ENCODE measurements around the gene FANCI. TPM values are rescaled to one million over a fixed set of nuclear protein-coding genes. Genes with fewer than 3 reads are reported as not detected.
"Not testable (repeated sequence)": the region's sequence is repeated elsewhere in the genome, so short reads cannot be mapped to it uniquely, and the experiment has no call there.

The FANCI gene
- total and polyA plus RNA-seq, 10 donors = 4.4 to 19.4 (median 13.7) TPM

DNA sequence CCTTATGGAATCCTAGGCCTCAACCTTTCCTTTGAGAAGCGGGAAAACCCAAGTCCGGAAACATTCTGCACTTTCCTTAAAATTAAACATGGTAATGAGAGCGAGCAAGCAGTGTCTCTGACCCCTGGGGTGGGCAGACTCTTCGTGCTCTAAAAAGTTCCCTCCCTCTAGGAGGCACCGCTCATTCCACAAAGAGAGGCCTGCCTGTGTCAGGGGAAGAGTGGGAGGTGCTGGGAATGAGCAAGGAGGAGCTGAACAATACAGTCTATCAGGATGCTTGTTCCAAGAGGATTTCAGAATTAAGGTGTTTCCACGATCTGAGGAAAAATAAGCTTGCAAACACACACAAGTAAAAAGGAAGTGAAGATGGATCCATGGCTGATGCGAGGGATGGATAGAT, 16.4 kb upstream of the FANCI start:
- H3K27me3 ChIP-seq (replicated peaks in 1 of 7) = no peaks in the 10 kb centered on the region
- DNase-seq = no peak
- intact Hi-C loops (cut with DNase I; ENCODE audit: low total_unique reads) = no loop called here
- TF ChIP-seq POLR2A (IDR thresholded peaks at IDR 0.05) (no peak), POLR2AphosphoS5 (IDR thresholded peaks at IDR 0.05) (no peak)
- TF ChIP-seq, protein P1, sequence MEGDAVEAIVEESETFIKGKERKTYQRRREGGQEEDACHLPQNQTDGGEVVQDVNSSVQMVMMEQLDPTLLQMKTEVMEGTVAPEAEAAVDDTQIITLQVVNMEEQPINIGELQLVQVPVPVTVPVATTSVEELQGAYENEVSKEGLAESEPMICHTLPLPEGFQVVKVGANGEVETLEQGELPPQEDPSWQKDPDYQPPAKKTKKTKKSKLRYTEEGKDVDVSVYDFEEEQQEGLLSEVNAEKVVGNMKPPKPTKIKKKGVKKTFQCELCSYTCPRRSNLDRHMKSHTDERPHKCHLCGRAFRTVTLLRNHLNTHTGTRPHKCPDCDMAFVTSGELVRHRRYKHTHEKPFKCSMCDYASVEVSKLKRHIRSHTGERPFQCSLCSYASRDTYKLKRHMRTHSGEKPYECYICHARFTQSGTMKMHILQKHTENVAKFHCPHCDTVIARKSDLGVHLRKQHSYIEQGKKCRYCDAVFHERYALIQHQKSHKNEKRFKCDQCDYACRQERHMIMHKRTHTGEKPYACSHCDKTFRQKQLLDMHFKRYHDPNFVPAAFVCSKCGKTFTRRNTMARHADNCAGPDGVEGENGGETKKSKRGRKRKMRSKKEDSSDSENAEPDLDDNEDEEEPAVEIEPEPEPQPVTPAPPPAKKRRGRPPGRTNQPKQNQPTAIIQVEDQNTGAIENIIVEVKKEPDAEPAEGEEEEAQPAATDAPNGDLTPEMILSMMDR (IDR thresholded peaks at IDR 0.05 in 8 of 11, conservative IDR thresholded peaks at IDR 0.05 in 3 of 11) = no peak
- H3K4me1 ChIP-seq = no peaks in the 10 kb centered on the region
- H3K9me3 ChIP-seq = no peaks in the 10 kb centered on the region
- H3K36me3 ChIP-seq = no peaks in the 10 kb centered on the region
- WGBS, 5 donors = 82 to 88% (median 83%) methylated on average over 7 of the region's 7 CpGs
- no peak overlapping the region for H3K27ac ChIP-seq
- no peak overlapping the region for H3K4me3 ChIP-seq

DNA sequence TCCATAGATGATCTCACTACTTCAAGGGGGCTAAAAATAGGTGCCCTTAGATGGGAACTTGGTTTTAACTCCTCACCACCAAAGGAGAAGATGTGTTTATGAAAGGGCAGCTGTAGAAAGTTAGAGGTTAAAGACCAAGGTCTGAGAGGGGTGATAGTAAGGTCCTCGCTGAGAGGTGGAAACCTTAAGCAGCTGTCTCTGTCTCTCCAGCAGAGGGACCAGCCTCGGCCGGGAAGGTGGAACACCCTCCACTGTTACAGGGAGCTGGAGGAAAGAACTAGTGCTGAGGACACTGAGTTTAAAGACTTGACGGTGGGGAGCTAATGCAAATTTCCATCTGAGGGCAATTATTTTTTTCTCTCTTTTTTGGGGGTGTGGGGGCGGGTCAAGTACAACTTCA, 13.5 kb upstream of the FANCI start:
- TF ChIP-seq, protein P1 (IDR thresholded peaks at IDR 0.05 in 8 of 11, conservative IDR thresholded peaks at IDR 0.05 in 3 of 11) = no peak
- TF ChIP-seq POLR2A (IDR thresholded peaks at IDR 0.05) (no peak), POLR2AphosphoS5 (IDR thresholded peaks at IDR 0.05) (no peak)
- no peak overlapping the region for H3K27ac ChIP-seq
- 50 to 68% (median 66%) methylated on average over 5 of the region's 5 CpGs for WGBS, 5 donors

DNA sequence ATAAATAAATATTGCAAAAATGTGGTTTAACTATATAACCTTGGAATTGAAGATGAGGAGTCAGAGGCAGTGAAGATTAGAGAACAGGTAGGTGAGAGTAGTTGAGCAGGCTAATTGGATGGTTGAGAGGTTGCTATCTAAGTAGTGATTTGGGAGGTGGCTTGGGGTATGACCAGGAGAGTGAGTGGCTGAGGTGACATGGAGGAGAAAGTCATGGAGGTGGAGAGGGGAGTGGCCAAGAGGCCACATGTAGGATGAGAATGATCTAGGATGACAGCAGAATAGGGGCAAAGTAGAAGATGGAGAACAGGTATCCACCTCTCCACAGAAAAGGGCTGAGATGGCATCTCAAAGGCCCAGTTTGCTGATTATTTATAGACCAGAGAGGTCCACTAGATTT, 11.9 kb upstream of the FANCI start:
- Histone ChIP-seq H3K27me3 (replicated peaks in 1 of 7) (peaks cover 0 to 6% (median 0%) of the 10 kb centered on the region in 7 donors), H3K27ac (no peak overlapping the region), H3K4me3 (no peak overlapping the region), H3K36me3 (no peaks in the 10 kb centered on the region), H3K9me3 (no peaks in the 10 kb centered on the region), H3K4me1 (no peaks in the 10 kb centered on the region)
- DNase-seq = no peak
- TF ChIP-seq POLR2AphosphoS5 (IDR thresholded peaks at IDR 0.05) (no peak), POLR2A (IDR thresholded peaks at IDR 0.05) (no peak)
- TF ChIP-seq, protein P1 (IDR thresholded peaks at IDR 0.05 in 8 of 11, conservative IDR thresholded peaks at IDR 0.05 in 3 of 11) = no peak
- intact Hi-C loops (cut with DNase I; ENCODE audit: low total_unique reads) = no loop called here

More for the DNA sequence above, 13.5 kb upstream of the FANCI start:
- Histone ChIP-seq H3K4me3 (no peak overlapping the region), H3K4me1 (no peaks in the 10 kb centered on the region), H3K27me3 (replicated peaks in 1 of 7) (peaks cover 0 to 6% (median 0%) of the 10 kb centered on the region in 7 donors), H3K36me3 (no peaks in the 10 kb centered on the region), H3K9me3 (no peaks in the 10 kb centered on the region)
- no peak for DNase-seq
- intact Hi-C loops (cut with DNase I; ENCODE audit: low total_unique reads) = no loop called here

DNA sequence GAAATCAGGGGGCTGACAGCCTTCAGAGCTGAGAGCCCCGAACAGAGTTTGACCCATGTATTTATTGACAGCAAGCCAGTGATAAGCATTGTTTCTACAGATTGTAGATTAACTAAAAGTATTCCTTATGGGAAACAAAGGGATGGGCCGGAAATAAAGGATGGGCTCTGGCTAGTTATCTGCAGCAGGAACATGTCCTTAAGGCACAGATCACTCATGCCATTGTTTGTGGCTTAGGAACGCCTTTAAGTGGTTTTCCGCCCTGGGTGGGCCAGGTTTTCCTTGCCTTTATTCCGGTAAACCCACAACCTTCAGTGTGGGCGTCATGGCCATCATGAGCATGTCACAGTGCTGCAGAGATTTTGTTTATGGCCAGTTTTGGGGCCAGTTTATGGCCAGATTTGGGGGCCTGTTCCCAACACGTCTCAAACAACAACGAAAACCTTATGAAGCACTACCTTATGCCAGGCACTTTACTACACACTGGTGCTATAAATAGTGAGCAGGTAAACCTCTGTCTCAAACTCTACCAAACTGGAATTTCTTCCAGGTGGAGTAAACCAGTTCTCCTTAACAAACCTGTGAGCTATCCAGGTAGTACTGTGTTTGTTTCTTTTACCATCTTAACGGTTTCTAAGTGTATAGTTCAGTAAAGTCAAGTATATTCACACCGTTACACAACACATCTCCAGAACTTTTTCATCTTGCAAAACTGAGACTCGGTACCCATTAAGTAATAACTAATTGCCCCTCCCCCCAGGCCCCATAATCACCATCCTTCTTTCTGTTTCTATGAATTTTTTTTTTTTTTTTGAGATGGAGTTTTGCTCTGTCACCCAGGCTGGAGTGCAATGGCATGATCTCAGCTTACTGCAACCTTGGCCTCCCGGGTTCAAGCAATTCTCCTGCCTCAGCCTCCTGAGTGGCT, 3.6 kb upstream of the FANCI start:
- H3K27me3 ChIP-seq (replicated peaks in 1 of 7); H3K36me3 ChIP-seq; H3K4me3 ChIP-seq; DNase-seq; H3K9me3 ChIP-seq; intact Hi-C loops (cut with DNase I; ENCODE audit: low total_unique reads): not testable (repeated sequence)
- H3K27ac ChIP-seq = peak overlapping the region in 2 of 8 donors; percentile 12 to 40
- 80 to 91% (median 82%) methylated on average over 12 of the region's 12 CpGs for WGBS, 5 donors
- peaks cover 8 to 24% (median 18%) of the 10 kb centered on the region in 6 donors for H3K4me1 ChIP-seq
